ENCODE data around the gene SELENOK. TPM values are rescaled to one million over a fixed set of nuclear protein-coding genes. Genes with fewer than 3 reads are reported as not detected.

SELENOK gene
- total and polyA plus RNA-seq, 10 donors, result 28.4 to 84.0 (median 42.3) TPM

DNA sequence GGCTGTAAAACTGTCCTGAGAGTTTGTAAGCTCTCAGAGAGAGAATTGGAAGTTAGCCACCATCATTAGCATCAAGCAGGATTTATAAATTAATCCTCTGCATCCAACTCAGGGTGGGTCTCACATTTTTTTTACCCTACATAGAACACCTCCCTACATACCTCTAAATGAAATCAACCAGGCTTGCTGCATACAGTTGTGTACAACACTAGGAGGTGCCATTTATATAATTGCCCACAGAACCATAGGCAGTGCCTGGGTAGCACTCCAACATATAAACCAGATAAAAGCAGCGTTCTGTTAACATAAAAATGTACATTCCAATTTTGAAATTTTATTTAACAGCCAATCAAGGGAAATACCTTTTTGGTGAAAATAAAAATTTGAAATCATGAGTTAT is 48.2 kb upstream of the SELENOK start:
- Histone ChIP-seq H3K4me3 (no peak overlapping the region), H3K4me1 (peaks cover 0 to 11% (median 0%) of the 10 kb centered on the region in 6 donors), H3K36me3 (no peaks in the 10 kb centered on the region), H3K27ac (no peak overlapping the region), H3K27me3 (replicated peaks in 1 of 7) (peaks cover 0 to 41% (median 4%) of the 10 kb centered on the region in 7 donors), H3K9me3 (peaks cover 0 to 21% (median 15%) of the 10 kb centered on the region in 8 donors)
- DNase-seq, result no peak
- intact Hi-C loops (cut with DNase I; ENCODE audit: low total_unique reads), result no loop called here
- TF ChIP-seq, protein P1, sequence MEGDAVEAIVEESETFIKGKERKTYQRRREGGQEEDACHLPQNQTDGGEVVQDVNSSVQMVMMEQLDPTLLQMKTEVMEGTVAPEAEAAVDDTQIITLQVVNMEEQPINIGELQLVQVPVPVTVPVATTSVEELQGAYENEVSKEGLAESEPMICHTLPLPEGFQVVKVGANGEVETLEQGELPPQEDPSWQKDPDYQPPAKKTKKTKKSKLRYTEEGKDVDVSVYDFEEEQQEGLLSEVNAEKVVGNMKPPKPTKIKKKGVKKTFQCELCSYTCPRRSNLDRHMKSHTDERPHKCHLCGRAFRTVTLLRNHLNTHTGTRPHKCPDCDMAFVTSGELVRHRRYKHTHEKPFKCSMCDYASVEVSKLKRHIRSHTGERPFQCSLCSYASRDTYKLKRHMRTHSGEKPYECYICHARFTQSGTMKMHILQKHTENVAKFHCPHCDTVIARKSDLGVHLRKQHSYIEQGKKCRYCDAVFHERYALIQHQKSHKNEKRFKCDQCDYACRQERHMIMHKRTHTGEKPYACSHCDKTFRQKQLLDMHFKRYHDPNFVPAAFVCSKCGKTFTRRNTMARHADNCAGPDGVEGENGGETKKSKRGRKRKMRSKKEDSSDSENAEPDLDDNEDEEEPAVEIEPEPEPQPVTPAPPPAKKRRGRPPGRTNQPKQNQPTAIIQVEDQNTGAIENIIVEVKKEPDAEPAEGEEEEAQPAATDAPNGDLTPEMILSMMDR (IDR thresholded peaks at IDR 0.05 in 8 of 11, conservative IDR thresholded peaks at IDR 0.05 in 3 of 11), result no peak
- no peak for TF ChIP-seq POLR2AphosphoS5 (IDR thresholded peaks at IDR 0.05)
- TF ChIP-seq POLR2A (IDR thresholded peaks at IDR 0.05), result no peak
- 68 to 85% (median 74%) methylated on average over 1 of the region's 1 CpG for WGBS, 5 donors

DNA sequence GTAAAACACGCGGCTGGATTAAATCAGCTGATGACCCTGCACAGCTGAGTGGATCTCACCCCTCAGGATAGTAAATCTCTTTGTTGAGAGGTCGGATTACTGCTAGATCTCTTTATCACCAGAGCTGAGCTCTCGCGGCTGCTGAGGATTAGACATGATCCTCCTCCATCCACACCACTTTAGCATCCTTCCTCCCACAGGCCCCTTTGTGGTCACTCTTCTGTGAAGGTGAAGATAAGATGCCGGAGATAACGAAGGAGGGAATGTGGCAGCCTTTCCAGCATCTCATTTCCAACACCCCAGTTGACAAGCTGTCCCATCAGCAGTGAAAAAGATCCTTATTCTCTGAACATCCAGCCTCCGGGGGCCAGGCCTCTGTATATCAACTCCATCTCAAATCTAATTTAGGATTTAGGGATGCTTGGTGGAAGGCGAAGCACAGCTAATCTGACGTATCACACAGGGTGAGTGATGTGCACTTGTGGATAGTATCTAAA is 47.5 kb upstream of the SELENOK start:
- Histone ChIP-seq H3K36me3 (no peaks in the 10 kb centered on the region), H3K4me1 (peaks cover 0 to 11% (median 0%) of the 10 kb centered on the region in 6 donors), H3K9me3 (peaks cover 0 to 22% (median 12%) of the 10 kb centered on the region in 8 donors), H3K27ac (no peak overlapping the region), H3K4me3 (no peak overlapping the region), H3K27me3 (replicated peaks in 1 of 7) (peaks cover 0 to 45% (median 4%) of the 10 kb centered on the region in 7 donors)
- TF ChIP-seq POLR2AphosphoS5 (IDR thresholded peaks at IDR 0.05) (no peak), POLR2A (IDR thresholded peaks at IDR 0.05) (no peak)
- TF ChIP-seq, protein P1 (IDR thresholded peaks at IDR 0.05 in 8 of 11, conservative IDR thresholded peaks at IDR 0.05 in 3 of 11), result no peak
- intact Hi-C loops (cut with DNase I; ENCODE audit: low total_unique reads), result no loop called here
- 32 to 42% (median 37%) methylated on average over 10 of the region's 10 CpGs for WGBS, 5 donors
- no peak for DNase-seq

DNA sequence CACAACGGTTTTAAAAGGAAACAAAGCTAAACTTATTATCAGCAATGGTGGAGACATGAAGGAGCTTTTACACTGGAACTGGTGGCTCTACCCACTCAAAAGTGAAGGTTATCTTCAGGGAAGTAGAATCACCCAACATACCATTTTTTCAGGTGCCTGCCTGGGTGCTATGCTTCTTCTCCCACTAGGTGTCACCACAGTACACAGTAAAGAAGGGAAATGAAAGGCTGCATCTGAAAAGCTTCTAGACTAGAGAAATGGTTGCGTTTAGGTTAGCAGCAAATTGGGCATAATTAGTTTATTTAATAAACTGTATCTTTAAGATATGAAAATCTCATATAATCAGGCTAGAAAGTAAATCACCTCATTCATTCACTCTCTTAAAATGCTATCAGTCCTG is 47.0 kb upstream of the SELENOK start:
- WGBS, 5 donors, result 6 to 14% (median 10%) methylated on average over 2 of the region's 2 CpGs
- intact Hi-C loops (cut with DNase I; ENCODE audit: low total_unique reads), result no loop called here
- Histone ChIP-seq H3K27ac (no peak overlapping the region), H3K4me1 (peaks cover 0 to 11% (median 0%) of the 10 kb centered on the region in 6 donors), H3K4me3 (no peak overlapping the region), H3K9me3 (peaks cover 0 to 22% (median 12%) of the 10 kb centered on the region in 8 donors), H3K36me3 (no peaks in the 10 kb centered on the region), H3K27me3 (replicated peaks in 1 of 7) (peaks cover 0 to 46% (median 4%) of the 10 kb centered on the region in 7 donors)
- no peak for DNase-seq
- TF ChIP-seq, protein P1 (IDR thresholded peaks at IDR 0.05 in 8 of 11, conservative IDR thresholded peaks at IDR 0.05 in 3 of 11), result peak; percentile 43 to 83 (median 67)
- no peak for TF ChIP-seq POLR2A (IDR thresholded peaks at IDR 0.05)
- no peak for TF ChIP-seq POLR2AphosphoS5 (IDR thresholded peaks at IDR 0.05)

DNA sequence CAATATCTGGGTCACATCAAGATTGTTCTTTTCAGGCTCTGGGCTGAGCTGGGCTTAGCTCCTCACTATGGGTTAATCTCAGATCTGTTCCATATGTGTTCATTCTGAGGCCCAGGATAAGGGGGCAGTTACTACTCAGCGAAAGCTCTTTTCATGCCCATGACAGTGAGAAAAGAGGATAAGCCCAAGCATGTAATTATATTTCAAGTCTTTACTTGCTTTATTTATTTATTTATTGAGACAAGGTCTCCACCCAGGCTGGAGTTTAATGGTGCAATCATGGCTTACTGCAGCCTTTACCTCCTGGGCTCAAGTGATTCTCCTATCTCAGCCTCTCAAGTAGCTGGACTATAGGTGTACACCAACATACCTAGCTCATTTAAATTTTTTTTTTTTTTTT is 44.7 kb upstream of the SELENOK start:
- Histone ChIP-seq H3K27ac (no peak overlapping the region), H3K36me3 (no peaks in the 10 kb centered on the region), H3K9me3 (peaks cover 0 to 22% (median 12%) of the 10 kb centered on the region in 8 donors), H3K27me3 (replicated peaks in 1 of 7) (peaks cover 0 to 38% (median 4%) of the 10 kb centered on the region in 7 donors), H3K4me1 (peaks cover 0 to 11% (median 0%) of the 10 kb centered on the region in 6 donors), H3K4me3 (no peak overlapping the region)
- intact Hi-C loops (cut with DNase I; ENCODE audit: low total_unique reads), result no loop called here
- 86 to 97% (median 88%) methylated on average over 1 of the region's 1 CpG for WGBS, 5 donors
- TF ChIP-seq POLR2AphosphoS5 (IDR thresholded peaks at IDR 0.05) (no peak), POLR2A (IDR thresholded peaks at IDR 0.05) (no peak)
- TF ChIP-seq, protein P1 (IDR thresholded peaks at IDR 0.05 in 8 of 11, conservative IDR thresholded peaks at IDR 0.05 in 3 of 11), result no peak
- no peak for DNase-seq
